Uterus (tissue), 4 donors: ENCODE data around the gene GUCD1. TPM values are rescaled to one million over a fixed set of nuclear protein-coding genes. Genes with fewer than 3 reads are reported as not detected.

Experiments
- DNase-seq, 2 donors: peaks; one replicate each; pipeline ENCODE4 v3.0.0-alpha.2; 2019 to 2020
- H3K27ac ChIP-seq, 2 donors: fragments of 200-600 bp; sonication (generic); 1 replicate in 1 of 2; 2 replicates in 1 of 2; pipeline ENCODE4 v1.5.1; 2016 to 2018
- H3K27me3 ChIP-seq, 2 donors: fragments of 200-600 bp; sonication (generic); one replicate each; pipeline ENCODE4 v1.5.1; 2018 to 2019; ENCODE audit warnings: control low read depth in 1 of 2
- H3K36me3 ChIP-seq, 2 donors: fragments of 200-600 bp; sonication (generic); one replicate each; pipeline ENCODE4 v1.5.1; 2019; ENCODE audit warnings: control low read depth in 1 of 2
- H3K4me1 ChIP-seq, 2 donors: fragments of 200-600 bp; sonication (generic); one replicate each; pipeline ENCODE4 v1.5.1; 2018 to 2019; ENCODE audit warnings: control low read depth in 1 of 2
- H3K4me3 ChIP-seq, 2 donors: fragments of 200-600 bp; sonication (generic); 1 replicate in 1 of 2; 2 replicates in 1 of 2; pipeline ENCODE4 v1.5.1; 2018 to 2019; ENCODE audit warnings: mild to moderate bottlenecking in 1 of 2
- H3K9me3 ChIP-seq, 2 donors: fragments of 200-600 bp; sonication (generic); one replicate each; pipeline ENCODE4 v1.5.1; 2019; ENCODE audit warnings: control low read depth in 1 of 2
- CTCF ChIP-seq, 4 experiments: fragments of 200-600 bp in 2 of 4; fragments of 450-650 bp in 2 of 4; sonication (generic) in 2 of 4; IDR thresholded peaks; one replicate each; pipeline ENCODE4 v1.5.1; 2016 to 2019; ENCODE audit warnings: antibody characterized with exemption in 4 of 4, mild to moderate bottlenecking in 2 of 4, moderate library complexity in 1 of 4
- POLR2A ChIP-seq, 2 donors: fragments of 450-650 bp; IDR thresholded peaks; one replicate each; pipeline ENCODE4 v1.6.1; 2016; ENCODE audit warnings: antibody characterized with exemption in 2 of 2, mild to moderate bottlenecking in 1 of 2, moderate library complexity in 1 of 2
- intact Hi-C: fragments of 100-400 bp; cut with DNase I; formaldehyde crosslinking; loops from one replicate; pipeline ENCODE4 v1.15.1; 2023; ENCODE audit warnings: low total_unique reads
- total RNA-seq, 4 donors: library from RNA; depleted of rRNA in 3 of 4; stranded (reverse); fragments of >200 nt in 3 of 4; gene quantifications; one replicate each; pipeline versions ENCODE4 v1.1.0 to v1.2.4, GENCODE V29; 2014 to 2023
- donor health status: DM: yes; HTN: yes; CAD: no.

GUCD1 gene
- total RNA-seq, 4 donors from 2014 or later = 26.4 to 68.2 (median 44.9) TPM

GRCh38 chr22:24543679-24544243 lies 11.2 kb downstream of the GUCD1 start:
- H3K27ac ChIP-seq = no peak overlapping the region
- no peaks in the 10 kb centered on the region for H3K27me3 ChIP-seq
- H3K4me3 ChIP-seq = no peak overlapping the region
- TF ChIP-seq CTCF (IDR thresholded peaks at IDR 0.05) = no peak
- no peak for TF ChIP-seq POLR2A (IDR thresholded peaks at IDR 0.05)
- H3K9me3 ChIP-seq = no peaks in the 10 kb centered on the region
- H3K4me1 ChIP-seq = no peaks in the 10 kb centered on the region
- intact Hi-C loops = no loop called here
- H3K36me3 ChIP-seq = no peaks in the 10 kb centered on the region
- no peak for DNase-seq

- H3K4me3 ChIP-seq = no peak overlapping the region
- H3K9me3 ChIP-seq = no peaks in the 10 kb centered on the region
- no peak overlapping the region for H3K27ac ChIP-seq
- intact Hi-C loops = no loop called here
- no peaks in the 10 kb centered on the region for H3K4me1 ChIP-seq
- no peak for TF ChIP-seq POLR2A (IDR thresholded peaks at IDR 0.05)
- no peak for TF ChIP-seq CTCF (IDR thresholded peaks at IDR 0.05)
- no peak for DNase-seq
- H3K36me3 ChIP-seq = no peaks in the 10 kb centered on the region
- H3K27me3 ChIP-seq = no peaks in the 10 kb centered on the region
Measured at GRCh38 chr22:24543185-24543601, 11.7 kb downstream of the GUCD1 start.

- H3K27ac ChIP-seq = no peak overlapping the region
- H3K36me3 ChIP-seq = no peaks in the 10 kb centered on the region
- TF ChIP-seq POLR2A (IDR thresholded peaks at IDR 0.05) (no peak), CTCF (IDR thresholded peaks at IDR 0.05) (no peak)
Measured at GRCh38 chr22:24542641-24543040, 12.3 kb downstream of the GUCD1 start.

GRCh38 chr22:24541681-24542515 lies 13.0 kb downstream of the GUCD1 start:
- TF ChIP-seq POLR2A (IDR thresholded peaks at IDR 0.05) (no peak), CTCF (IDR thresholded peaks at IDR 0.05) (no peak)
- intact Hi-C loops = no loop called here
- Histone ChIP-seq H3K4me1 (no peaks in the 10 kb centered on the region), H3K9me3 (no peaks in the 10 kb centered on the region), H3K27me3 (no peaks in the 10 kb centered on the region), H3K4me3 (no peak overlapping the region), H3K36me3 (no peaks in the 10 kb centered on the region), H3K27ac (no peak overlapping the region)
- no peak for DNase-seq

More at GRCh38 chr22:24542641-24543040, 12.3 kb downstream of the GUCD1 start:
- Histone ChIP-seq H3K4me3 (no peak overlapping the region), H3K4me1 (no peaks in the 10 kb centered on the region), H3K27me3 (no peaks in the 10 kb centered on the region), H3K9me3 (no peaks in the 10 kb centered on the region)
- DNase-seq = no peak
- intact Hi-C loops = no loop called here

GRCh38 chr22:24540470-24540869 lies 14.5 kb downstream of the GUCD1 start:
- Histone ChIP-seq H3K27ac (no peak overlapping the region), H3K4me3 (no peak overlapping the region), H3K4me1 (no peaks in the 10 kb centered on the region), H3K9me3 (no peaks in the 10 kb centered on the region), H3K27me3 (no peaks in the 10 kb centered on the region), H3K36me3 (no peaks in the 10 kb centered on the region)
- no peak for DNase-seq
- intact Hi-C loops = no loop called here
- TF ChIP-seq CTCF (IDR thresholded peaks at IDR 0.05) = no peak
- TF ChIP-seq POLR2A (IDR thresholded peaks at IDR 0.05) = no peak
